ENCODE measurements around the gene AGMAT. TPM values are rescaled to one million over a fixed set of nuclear protein-coding genes. Genes with fewer than 3 reads are reported as not detected.

AGMAT gene
- total and polyA plus RNA-seq, 2 experiments from 2014 or later, result 0.75 to 2.2 TPM

GRCh38 chr1:15603050-15603965, 18.5 kb upstream of the AGMAT start:
- H2AFZ ChIP-seq, result peak overlapping the region; percentile 98
- peak overlapping the region; percentile 98 for H3K4me3 ChIP-seq
- DNase-seq, result peak; percentile 100
- WGBS, 2 experiments (ENCODE audit: low coverage in 1 of 2, low lambda C conversion rate in 2 of 2, missing lambda C conversion rate in 2 of 2), result 3% methylated on average over 48 to 49 of the region's 56 CpGs
- no peaks in the 10 kb centered on the region for H3K9me3 ChIP-seq (ENCODE audit: low read depth)
- H3K27ac ChIP-seq, result peak overlapping the region; percentile 95
- H3K9ac ChIP-seq, result peak overlapping the region; percentile 94
- no peaks in the 10 kb centered on the region for H3K27me3 ChIP-seq (replicated peaks; ENCODE audit: insufficient read depth)
- TF ChIP-seq EZH2 (IDR thresholded peaks at IDR 0.05; ENCODE audit: insufficient read depth, poor library complexity, severe bottlenecking) (no peak), EZH2phosphoT487 (IDR thresholded peaks at IDR 0.05; ENCODE audit: insufficient read depth, low read depth) (no peak)
- no peaks in the 10 kb centered on the region for H4K20me1 ChIP-seq (ENCODE audit: insufficient read depth)
- H3F3A ChIP-seq (ENCODE audit: insufficient read depth), result 0 out of 2 replicates have a peak, but pooled peaks cover 4% of the 10 kb centered on the region
- in situ Hi-C loops (cut with MboI), result no loop called here
- peaks cover 6% of the 10 kb centered on the region; the same call in 1 of the 2 replicates for H3K79me2 ChIP-seq (ENCODE audit: insufficient read depth)
- no peaks in the 10 kb centered on the region for H3K36me3 ChIP-seq (ENCODE audit: low read depth)
- H3K4me1 ChIP-seq (ENCODE audit: insufficient read depth), result peaks cover 4% of the 10 kb centered on the region; the same call in 1 of the 2 replicates
- H3K9me2 ChIP-seq (ENCODE audit: insufficient read depth), result no peaks in the 10 kb centered on the region
- peak overlapping the region; percentile 100 for H3K4me2 ChIP-seq (ENCODE audit: unreplicated experiment)

DNA sequence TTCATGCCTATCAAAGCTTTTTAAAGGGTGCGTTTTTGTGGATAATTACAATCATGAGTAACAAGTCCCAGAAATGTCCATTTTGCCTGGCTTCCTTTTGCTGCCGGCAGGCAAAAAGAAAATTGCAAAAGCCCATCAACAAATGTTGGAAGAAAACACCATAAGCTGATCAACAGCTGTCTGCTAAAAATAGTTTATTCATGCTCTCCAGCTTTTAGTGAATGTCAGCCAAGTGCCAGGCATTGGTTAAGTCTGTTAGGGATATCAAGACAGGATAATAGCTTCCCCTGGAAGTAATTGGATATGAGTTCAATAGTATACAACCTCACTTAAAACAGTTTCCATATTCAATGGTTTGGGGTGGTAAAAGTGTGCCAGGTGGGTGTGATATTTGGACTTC, 13.6 kb upstream of the AGMAT start:
- in situ Hi-C loops (cut with MboI), result no loop called here

DNA sequence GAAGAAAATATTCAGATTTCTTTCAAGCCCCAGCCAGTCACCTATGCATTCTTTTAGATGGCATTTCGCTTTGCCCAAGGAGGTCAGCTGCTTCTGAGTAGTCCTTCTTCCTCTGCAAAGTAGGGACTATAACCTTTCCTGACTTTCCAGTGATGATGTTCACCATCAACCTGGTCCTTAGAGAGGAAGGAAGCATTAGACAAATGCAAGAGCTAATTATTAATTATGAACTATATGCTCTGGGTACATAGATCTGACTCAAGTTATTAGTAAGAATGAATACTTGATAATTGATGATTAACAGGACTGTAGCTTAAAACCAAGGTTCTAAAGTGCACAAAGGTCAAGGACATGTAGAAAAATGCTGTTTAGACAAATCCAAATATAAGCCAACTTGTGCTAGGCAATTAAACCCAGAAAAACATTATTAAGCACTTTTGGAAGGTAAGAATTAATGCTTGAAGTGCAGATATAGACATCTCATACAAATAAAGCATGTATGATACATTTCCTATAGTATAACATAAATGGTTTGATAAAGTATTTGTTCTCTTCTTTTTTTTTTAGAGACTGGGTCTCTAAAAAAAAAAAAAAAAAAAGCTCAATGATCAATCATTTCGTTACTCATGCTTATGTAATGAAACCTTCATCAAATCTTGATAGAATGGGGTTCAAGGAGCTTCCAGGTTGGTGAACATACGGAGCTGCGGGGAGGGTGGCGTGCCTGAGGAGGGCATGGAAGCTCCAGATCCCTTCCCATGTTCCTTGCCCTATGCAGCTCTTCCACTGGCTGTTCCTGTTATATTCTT, 11.2 kb upstream of the AGMAT start:
- H3K9ac ChIP-seq, result no peak overlapping the region
- no peaks in the 10 kb centered on the region for H3K9me2 ChIP-seq (ENCODE audit: insufficient read depth)
- H3K27ac ChIP-seq, result no peak overlapping the region
- no peak overlapping the region for H2AFZ ChIP-seq
- no peaks in the 10 kb centered on the region for H4K20me1 ChIP-seq (ENCODE audit: insufficient read depth)
- in situ Hi-C loops (cut with MboI), result no loop called here
- H3K79me2 ChIP-seq (ENCODE audit: insufficient read depth), result no peaks in the 10 kb centered on the region
- H3K4me1 ChIP-seq (ENCODE audit: insufficient read depth), result no peaks in the 10 kb centered on the region
- no peaks in the 10 kb centered on the region for H3F3A ChIP-seq (ENCODE audit: insufficient read depth)
- no peak for DNase-seq
- H3K4me2 ChIP-seq (ENCODE audit: unreplicated experiment), result no peak overlapping the region
- no peaks in the 10 kb centered on the region for H3K9me3 ChIP-seq (ENCODE audit: low read depth)
- H3K27me3 ChIP-seq (replicated peaks; ENCODE audit: insufficient read depth), result no peaks in the 10 kb centered on the region
- WGBS, 2 experiments (ENCODE audit: low coverage in 1 of 2, low lambda C conversion rate in 2 of 2, missing lambda C conversion rate in 2 of 2), result 67% methylated on average over 5 of the region's 5 CpGs
- no peak overlapping the region for H3K4me3 ChIP-seq
- TF ChIP-seq EZH2 (IDR thresholded peaks at IDR 0.05; ENCODE audit: insufficient read depth, poor library complexity, severe bottlenecking) (no peak), EZH2phosphoT487 (IDR thresholded peaks at IDR 0.05; ENCODE audit: insufficient read depth, low read depth) (no peak)
- H3K36me3 ChIP-seq (ENCODE audit: low read depth), result no peaks in the 10 kb centered on the region

More for the DNA sequence above, 13.6 kb upstream of the AGMAT start:
- H3K4me3 ChIP-seq, result no peak overlapping the region
- TF ChIP-seq EZH2phosphoT487 (IDR thresholded peaks at IDR 0.05; ENCODE audit: insufficient read depth, low read depth) (no peak), EZH2 (IDR thresholded peaks at IDR 0.05; ENCODE audit: insufficient read depth, poor library complexity, severe bottlenecking) (no peak)
- no peaks in the 10 kb centered on the region for H4K20me1 ChIP-seq (ENCODE audit: insufficient read depth)
- no peak for DNase-seq
- H3F3A ChIP-seq (ENCODE audit: insufficient read depth), result 0 out of 2 replicates have a peak, but pooled peaks cover 4% of the 10 kb centered on the region
- peaks cover 4% of the 10 kb centered on the region; the same call in 1 of the 2 replicates for H3K4me1 ChIP-seq (ENCODE audit: insufficient read depth)
- H3K4me2 ChIP-seq (ENCODE audit: unreplicated experiment), result no peak overlapping the region
- no peaks in the 10 kb centered on the region for H3K9me2 ChIP-seq (ENCODE audit: insufficient read depth)
- no peak overlapping the region for H3K9ac ChIP-seq
- H2AFZ ChIP-seq, result no peak overlapping the region
- no peak overlapping the region for H3K27ac ChIP-seq
- peaks cover 6% of the 10 kb centered on the region; the same call in 1 of the 2 replicates for H3K79me2 ChIP-seq (ENCODE audit: insufficient read depth)
- no peaks in the 10 kb centered on the region for H3K36me3 ChIP-seq (ENCODE audit: low read depth)
- 8% methylated on average over 2 of the region's 2 CpGs for WGBS, 2 experiments (ENCODE audit: low coverage in 1 of 2, low lambda C conversion rate in 2 of 2, missing lambda C conversion rate in 2 of 2)
- no peaks in the 10 kb centered on the region for H3K27me3 ChIP-seq (replicated peaks; ENCODE audit: insufficient read depth)
- no peaks in the 10 kb centered on the region for H3K9me3 ChIP-seq (ENCODE audit: low read depth)

DNA sequence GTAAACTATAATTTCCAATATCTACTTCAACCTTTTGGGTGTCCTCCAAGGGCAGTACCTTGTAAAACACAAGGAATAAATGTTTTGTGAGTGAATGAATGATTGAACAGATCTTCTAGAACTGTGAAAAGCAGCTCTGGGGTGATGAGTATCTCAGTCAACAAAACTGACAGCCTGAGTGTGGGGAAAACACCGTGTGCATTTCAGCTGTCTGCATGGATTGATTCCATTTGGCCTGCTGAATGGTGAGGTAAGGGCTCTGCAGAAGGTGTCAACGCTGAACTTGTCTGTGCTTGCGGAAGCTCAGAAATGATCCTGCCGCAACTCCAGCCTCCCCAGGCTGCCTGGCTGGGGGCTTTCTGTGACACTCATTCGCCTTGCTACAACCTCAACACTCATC, 7.4 kb upstream of the AGMAT start:
- no peaks in the 10 kb centered on the region for H3K27me3 ChIP-seq (replicated peaks; ENCODE audit: insufficient read depth)
- no peak overlapping the region for H2AFZ ChIP-seq
- H4K20me1 ChIP-seq (ENCODE audit: insufficient read depth), result no peaks in the 10 kb centered on the region
- no peaks in the 10 kb centered on the region for H3K79me2 ChIP-seq (ENCODE audit: insufficient read depth)
- 61 to 77% methylated on average over 5 of the region's 5 CpGs for WGBS, 2 experiments (ENCODE audit: low coverage in 1 of 2, low lambda C conversion rate in 2 of 2, missing lambda C conversion rate in 2 of 2)
- H3K4me3 ChIP-seq, result no peak overlapping the region
- in situ Hi-C loops (cut with MboI), result no loop called here
- H3K9me2 ChIP-seq (ENCODE audit: insufficient read depth), result no peaks in the 10 kb centered on the region
- H3K4me1 ChIP-seq (ENCODE audit: insufficient read depth), result no peaks in the 10 kb centered on the region
- no peak for DNase-seq
- no peaks in the 10 kb centered on the region for H3K36me3 ChIP-seq (ENCODE audit: low read depth)
- TF ChIP-seq EZH2phosphoT487 (IDR thresholded peaks at IDR 0.05; ENCODE audit: insufficient read depth, low read depth) (no peak), EZH2 (IDR thresholded peaks at IDR 0.05; ENCODE audit: insufficient read depth, poor library complexity, severe bottlenecking) (no peak)
- no peak overlapping the region for H3K27ac ChIP-seq
- H3K9ac ChIP-seq, result no peak overlapping the region
- H3K9me3 ChIP-seq (ENCODE audit: low read depth), result no peaks in the 10 kb centered on the region
- no peaks in the 10 kb centered on the region for H3F3A ChIP-seq (ENCODE audit: insufficient read depth)
- H3K4me2 ChIP-seq (ENCODE audit: unreplicated experiment), result no peak overlapping the region
